Tibial nerve (tissue), 3 donors: ENCODE results near the gene IPP.

Experiments used
- CTCF ChIP-seq, 5 experiments: fragments of 200-600 bp in 3 of 5; fragments of 450-650 bp in 2 of 5; sonication (generic) in 3 of 5; IDR thresholded peaks; one replicate each; pipeline ENCODE4 v1.5.1; 2016 to 2019; ENCODE audit warnings: antibody characterized with exemption in 5 of 5, mild to moderate bottlenecking in 3 of 5, moderate library complexity in 2 of 5
- POLR2A ChIP-seq, 2 donors: fragments of 450-650 bp; IDR thresholded peaks; one replicate each; pipeline ENCODE4 v1.6.1; 2017; ENCODE audit warnings: antibody characterized with exemption in 2 of 2, mild to moderate bottlenecking in 2 of 2, moderate library complexity in 2 of 2

DNA sequence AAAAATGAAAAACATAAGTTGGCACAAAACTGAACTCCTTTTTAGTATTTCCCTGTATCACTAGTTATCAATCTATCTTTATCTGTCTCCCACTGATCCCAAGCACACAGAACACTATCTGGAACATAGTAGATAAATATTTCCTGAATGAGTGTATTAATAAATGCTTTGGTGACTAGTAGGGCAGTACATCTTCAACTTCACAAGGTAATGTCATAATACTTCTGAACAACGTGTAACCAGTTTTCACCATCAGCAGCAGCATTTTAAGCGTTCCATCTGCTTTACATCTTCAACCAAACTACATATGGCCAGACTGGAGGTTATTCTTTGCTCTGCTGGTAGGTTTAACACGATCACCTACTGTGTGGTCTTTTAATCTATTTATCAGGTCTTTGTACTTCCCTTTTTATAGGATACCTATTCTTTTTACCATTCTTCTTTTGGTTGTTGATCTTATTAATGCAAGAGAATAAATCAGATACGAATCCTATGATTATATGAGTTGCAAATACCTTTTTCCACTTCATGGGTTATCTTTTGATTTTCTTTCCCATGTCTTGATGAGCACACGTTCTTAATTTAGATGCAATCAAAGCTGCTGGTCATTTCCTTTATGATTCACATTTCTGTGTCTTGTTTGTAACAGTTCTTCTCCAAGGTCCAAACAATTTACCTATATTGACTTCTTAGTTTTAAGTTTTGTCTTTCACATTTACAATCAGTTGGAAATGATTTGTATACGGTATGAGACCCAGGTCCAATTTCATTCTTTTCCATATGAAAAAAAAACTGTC, 80.4 kb downstream of the IPP start:
- TF ChIP-seq CTCF (IDR thresholded peaks at IDR 0.05), result no peak
- TF ChIP-seq POLR2A (IDR thresholded peaks at IDR 0.05), result no peak
